K562 (cell line): Measurements from ENCODE around the gene HTRA3. TPM values are rescaled to one million over a fixed set of nuclear protein-coding genes. Genes with fewer than 3 reads are reported as not detected.

Experiments used
- BACH1 ChIP-seq: fragments of 200-800 bp; sonication (Bioruptor generic); IDR thresholded peaks from 2 replicates; pipeline ENCODE4 v1.6.1; 2016; ENCODE audit warnings: missing genetic modification characterization, missing compliant biosample characterization
- HMG20A ChIP-seq: fragments of 450-650 bp; formaldehyde crosslinking; conservative IDR thresholded peaks from 2 replicates; pipeline ENCODE4 v1.4.0; 2020; ENCODE audit warnings: mild to moderate bottlenecking, mixed read lengths
- ILF3 ChIP-seq: fragments of 450-650 bp; IDR thresholded peaks from 2 replicates; pipeline ENCODE4 v1.6.1; 2018; ENCODE audit warnings: antibody characterized with exemption, mild to moderate bottlenecking, moderate library complexity, borderline replicate concordance
- RBM17 ChIP-seq: fragments of 200-400 bp; formaldehyde crosslinking; IDR thresholded peaks from 2 replicates; pipeline ENCODE4 v1.6.1; 2017; ENCODE audit warnings: low read depth, mild to moderate bottlenecking, low read length, borderline replicate concordance
- SIX5 ChIP-seq, 2 experiments: IDR thresholded peaks; 2 replicates each; pipeline ENCODE4 v1.6.1; 2011; ENCODE audit warnings: low read length in 2 of 2, borderline replicate concordance in 1 of 2, low read depth in 1 of 2, mild to moderate bottlenecking in 1 of 2, moderate library complexity in 1 of 2; ENCODE audit not compliant: insufficient read depth in 1 of 2
- polyA plus RNA-seq, 8 experiments: library from polyadenylated mRNA; depleted of rRNA in 4 of 8; stranded (reverse) in 5 of 8; unstranded in 3 of 8; fragments of >200 nt; fragmentation: Nextera tagmentation in 2 of 8; fragmentation: Illumina TruSeq in 1 of 8; extraction: Ambion mirVana in 2 of 8; extraction: Trizol in 1 of 8; gene quantifications; 2 replicates each; pipeline versions ENCODE4 v1.2.1 to v1.2.3, GENCODE V29; 2011 to 2014; ENCODE audit warnings: inconsistent platforms in 1 of 8, missing spikeins in 1 of 8
- total RNA-seq, 7 experiments: library from RNA; depleted of rRNA in 6 of 7; stranded (reverse); fragments of >200 nt in 6 of 7; fragmentation: Illumina TruSeq in 2 of 7; extraction: Trizol in 2 of 7; gene quantifications; 2 replicates each; pipeline versions ENCODE4 v1.2.1 to v1.2.3, GENCODE V29; 2011 to 2021; ENCODE audit warnings: low replicate concordance in 1 of 7
- TF ChIP-seq, protein P1 (sequence below), 2 experiments: fragments of 150-350 bp in 1 of 2; IDR thresholded peaks; 2 replicates each; pipeline ENCODE4 v1.6.1; 2012 to 2016; ENCODE audit warnings: low read depth in 2 of 2, low read length in 2 of 2, mild to moderate bottlenecking in 1 of 2, moderate library complexity in 1 of 2
- TF ChIP-seq, protein P2 (sequence below), 3 experiments: fragments of 200-800 bp in 1 of 3; sonication (Bioruptor generic) in 1 of 3; sonication (generic) in 1 of 3; formaldehyde crosslinking in 1 of 3; IDR thresholded peaks; 2 replicates each; pipeline versions ENCODE4 v1.6.1 to v1.8.0; 2016 to 2022; ENCODE audit warnings: mild to moderate bottlenecking in 2 of 3, missing compliant biosample characterization in 2 of 3, missing genetic modification characterization in 2 of 3, missing genetic modification reagents in 1 of 3

The HTRA3 gene
- total and polyA plus RNA-seq, 9 of the 15 experiments (the other 6 are each of a cell fraction or from before 2014, with no cell fraction given): 0.04 TPM; not detected in 8

DNA sequence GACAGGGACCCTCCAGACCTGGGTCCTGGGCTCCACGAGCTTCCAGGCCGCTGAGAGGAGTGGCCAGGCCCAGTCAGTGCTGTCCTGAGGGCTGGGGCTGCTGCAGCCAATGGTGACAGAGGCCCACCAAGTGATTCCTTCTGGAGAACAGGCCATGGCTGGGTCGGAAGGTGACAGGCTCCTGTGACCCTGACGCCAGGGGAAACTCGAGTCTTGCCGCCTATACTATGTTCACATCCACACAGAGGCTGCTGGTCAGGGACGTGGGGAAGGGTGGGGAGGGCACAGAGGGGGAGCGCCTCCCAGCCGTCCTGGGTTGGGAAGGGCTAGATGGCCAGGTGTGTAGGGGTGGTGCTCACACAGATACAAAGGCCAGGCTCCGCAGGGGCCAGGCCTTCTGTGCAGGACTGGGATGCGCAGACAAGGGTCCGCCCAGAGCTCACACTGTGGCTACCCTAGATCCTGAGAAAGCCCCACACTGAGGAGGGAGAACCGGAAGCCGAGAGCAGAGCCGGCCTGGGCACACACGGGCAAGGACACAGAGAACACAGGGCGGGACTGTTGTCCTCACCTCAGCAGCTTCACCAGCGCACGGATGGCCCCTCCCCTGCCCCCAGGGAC, 81.4 kb downstream of the HTRA3 start (continued):
- TF ChIP-seq, protein P1, sequence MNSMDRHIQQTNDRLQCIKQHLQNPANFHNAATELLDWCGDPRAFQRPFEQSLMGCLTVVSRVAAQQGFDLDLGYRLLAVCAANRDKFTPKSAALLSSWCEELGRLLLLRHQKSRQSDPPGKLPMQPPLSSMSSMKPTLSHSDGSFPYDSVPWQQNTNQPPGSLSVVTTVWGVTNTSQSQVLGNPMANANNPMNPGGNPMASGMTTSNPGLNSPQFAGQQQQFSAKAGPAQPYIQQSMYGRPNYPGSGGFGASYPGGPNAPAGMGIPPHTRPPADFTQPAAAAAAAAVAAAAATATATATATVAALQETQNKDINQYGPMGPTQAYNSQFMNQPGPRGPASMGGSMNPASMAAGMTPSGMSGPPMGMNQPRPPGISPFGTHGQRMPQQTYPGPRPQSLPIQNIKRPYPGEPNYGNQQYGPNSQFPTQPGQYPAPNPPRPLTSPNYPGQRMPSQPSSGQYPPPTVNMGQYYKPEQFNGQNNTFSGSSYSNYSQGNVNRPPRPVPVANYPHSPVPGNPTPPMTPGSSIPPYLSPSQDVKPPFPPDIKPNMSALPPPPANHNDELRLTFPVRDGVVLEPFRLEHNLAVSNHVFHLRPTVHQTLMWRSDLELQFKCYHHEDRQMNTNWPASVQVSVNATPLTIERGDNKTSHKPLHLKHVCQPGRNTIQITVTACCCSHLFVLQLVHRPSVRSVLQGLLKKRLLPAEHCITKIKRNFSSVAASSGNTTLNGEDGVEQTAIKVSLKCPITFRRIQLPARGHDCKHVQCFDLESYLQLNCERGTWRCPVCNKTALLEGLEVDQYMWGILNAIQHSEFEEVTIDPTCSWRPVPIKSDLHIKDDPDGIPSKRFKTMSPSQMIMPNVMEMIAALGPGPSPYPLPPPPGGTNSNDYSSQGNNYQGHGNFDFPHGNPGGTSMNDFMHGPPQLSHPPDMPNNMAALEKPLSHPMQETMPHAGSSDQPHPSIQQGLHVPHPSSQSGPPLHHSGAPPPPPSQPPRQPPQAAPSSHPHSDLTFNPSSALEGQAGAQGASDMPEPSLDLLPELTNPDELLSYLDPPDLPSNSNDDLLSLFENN (IDR thresholded peaks at IDR 0.05; ENCODE audit: low read depth in 2 of 2, low read length in 2 of 2): no peak
- TF ChIP-seq RBM17 (no peak), SIX5 (IDR thresholded peaks at IDR 0.05; ENCODE audit: borderline replicate concordance in 1 of 2, insufficient read depth in 1 of 2, low read depth in 1 of 2, low read length in 2 of 2) (no peak), ILF3 (no peak), BACH1 (tag) (no peak), HMG20A (CRISPR knock-in tag) (no peak)
- TF ChIP-seq, protein P2, sequence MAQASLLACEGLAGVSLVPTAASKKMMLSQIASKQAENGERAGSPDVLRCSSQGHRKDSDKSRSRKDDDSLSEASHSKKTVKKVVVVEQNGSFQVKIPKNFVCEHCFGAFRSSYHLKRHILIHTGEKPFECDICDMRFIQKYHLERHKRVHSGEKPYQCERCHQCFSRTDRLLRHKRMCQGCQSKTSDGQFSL (CRISPR knock-in tag; IDR thresholded peaks at IDR 0.05): no peak
- TF ChIP-seq, protein P2 (tag; IDR thresholded peaks at IDR 0.05): no peak
